Measurements from ENCODE around the gene OBSL1.
A peak's percentile ranks its signal among the peaks of the same experiment; 100 is the strongest.

Gene OBSL1

GRCh38 chr2:219549619-219550018 lies 21.7 kb downstream of the OBSL1 start:
- Mint-ChIP-seq H3K4me1 (peaks cover 20% of the 10 kb centered on the region), H3K27ac (no peak overlapping the region), H3K9me3 (no peaks in the 10 kb centered on the region), H3K4me3 (no peak overlapping the region), H3K27me3 (peaks cover 68% of the 10 kb centered on the region)
- DNase-seq (no peak), ATAC-seq (no peak)

DNA sequence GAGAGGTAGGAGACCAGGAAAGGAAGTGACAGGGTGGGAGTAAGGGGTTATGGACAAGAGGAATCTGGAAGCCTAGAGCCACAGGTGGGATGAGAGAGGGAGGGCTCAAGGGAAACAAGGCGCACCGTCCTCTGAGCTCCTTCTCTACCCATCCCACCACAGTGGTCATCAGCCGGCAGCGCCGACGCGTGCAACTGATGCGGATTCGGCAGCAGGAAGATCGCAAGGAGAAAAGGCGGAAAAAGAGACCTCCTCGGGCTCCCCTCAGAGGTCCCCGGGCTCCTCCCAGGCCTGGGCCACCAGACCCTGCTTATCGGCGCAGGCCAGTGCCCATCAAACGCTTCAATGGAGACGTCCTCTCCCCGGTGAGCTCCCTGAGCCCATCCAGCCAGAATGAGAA lies 22.3 kb downstream of the OBSL1 start:
- ATAC-seq = no peak
- no peaks in the 10 kb centered on the region for H3K9me3 Mint-ChIP-seq
- no peak overlapping the region for H3K4me3 Mint-ChIP-seq
- peaks cover 68% of the 10 kb centered on the region for H3K27me3 Mint-ChIP-seq
- no peak for DNase-seq
- H3K27ac Mint-ChIP-seq = no peak overlapping the region
- peaks cover 26% of the 10 kb centered on the region for H3K4me1 Mint-ChIP-seq

DNA sequence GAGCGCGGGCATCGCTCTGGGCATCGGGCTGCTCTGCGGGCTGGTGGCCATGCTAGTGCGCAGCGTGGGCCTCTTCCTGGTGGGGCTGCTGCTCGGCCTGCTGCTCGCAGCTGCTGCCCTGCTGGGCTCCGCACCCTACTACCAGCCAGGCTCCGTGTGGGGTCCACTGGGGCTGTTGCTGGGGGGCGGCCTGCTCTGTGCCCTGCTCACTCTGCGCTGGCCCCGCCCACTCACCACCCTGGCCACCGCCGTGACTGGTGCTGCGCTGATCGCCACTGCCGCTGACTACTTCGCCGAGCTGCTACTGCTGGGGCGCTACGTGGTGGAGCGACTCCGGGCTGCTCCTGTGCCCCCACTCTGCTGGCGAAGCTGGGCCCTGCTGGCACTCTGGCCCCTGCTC lies 23.7 kb downstream of the OBSL1 start:
- DNase-seq = no peak
- ATAC-seq = no peak
- Mint-ChIP-seq H3K9me3 (no peaks in the 10 kb centered on the region), H3K4me3 (no peak overlapping the region), H3K4me1 (peaks cover 26% of the 10 kb centered on the region), H3K27me3 (peaks cover 57% of the 10 kb centered on the region), H3K27ac (peak overlapping the region in 1 of 2 donors; percentile 46)

DNA sequence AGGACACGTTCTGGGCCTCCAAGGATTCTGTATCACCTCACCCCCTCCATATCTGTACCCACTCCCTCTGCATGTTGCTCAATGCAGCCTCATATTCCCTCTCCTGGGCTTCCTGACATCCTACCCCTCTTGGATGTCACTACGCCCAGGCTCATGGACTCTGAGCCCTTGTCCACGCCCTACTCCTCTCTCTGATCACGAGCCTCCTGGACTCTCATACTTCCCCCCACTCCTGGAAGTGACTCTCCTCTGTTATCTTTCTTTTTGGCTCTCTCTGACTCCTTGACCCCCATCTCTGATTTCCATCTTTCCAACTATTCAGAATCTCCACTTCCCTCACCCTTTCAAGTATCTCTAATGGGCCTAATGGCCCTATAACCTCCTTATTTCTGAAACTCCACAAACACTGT lies 25.4 kb downstream of the OBSL1 start:
- Mint-ChIP-seq H3K4me3 (no peak overlapping the region), H3K27ac (no peak overlapping the region), H3K4me1 (peaks cover 28% of the 10 kb centered on the region), H3K9me3 (no peaks in the 10 kb centered on the region), H3K27me3 (peaks cover 44% of the 10 kb centered on the region)
- DNase-seq (no peak), ATAC-seq (no peak)

- no peak overlapping the region for H3K4me3 Mint-ChIP-seq
These were observed 25.9 kb downstream of the OBSL1 start for GRCh38 chr2:219545295-219545942.

DNA sequence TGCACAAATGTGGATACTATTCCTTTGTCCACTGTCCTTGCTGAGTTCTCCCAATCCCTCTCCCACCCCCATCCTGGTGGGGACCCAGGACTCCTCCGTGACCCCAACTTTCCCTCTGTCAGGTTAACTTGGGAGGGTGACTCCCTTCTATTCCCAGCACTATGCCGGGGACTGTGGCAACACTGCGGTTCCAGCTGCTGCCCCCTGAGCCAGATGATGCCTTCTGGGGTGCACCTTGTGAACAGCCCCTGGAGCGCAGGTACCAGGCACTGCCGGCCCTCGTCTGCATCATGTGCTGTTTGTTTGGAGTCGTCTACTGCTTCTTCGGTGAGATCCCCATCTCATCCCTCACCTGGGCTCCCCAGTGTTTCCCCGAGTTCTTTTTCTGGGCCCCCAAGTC lies 26.8 kb downstream of the OBSL1 start:
- Mint-ChIP-seq H3K27me3 (peaks cover 35% of the 10 kb centered on the region), H3K9me3 (no peaks in the 10 kb centered on the region), H3K27ac (no peak overlapping the region), H3K4me3 (peak overlapping the region; percentile 79 to 93), H3K4me1 (peaks cover 25% of the 10 kb centered on the region)
- ATAC-seq (no peak), DNase-seq (no peak)

More at GRCh38 chr2:219545295-219545942, 25.9 kb downstream of the OBSL1 start:
- peaks cover 39% of the 10 kb centered on the region for H3K27me3 Mint-ChIP-seq
- ATAC-seq = no peak
- no peaks in the 10 kb centered on the region for H3K9me3 Mint-ChIP-seq
- no peak for DNase-seq
- H3K4me1 Mint-ChIP-seq = peaks cover 25% of the 10 kb centered on the region
- H3K27ac Mint-ChIP-seq = no peak overlapping the region

GRCh38 chr2:219543596-219544358 lies 27.6 kb downstream of the OBSL1 start, which contains the start of the genes CHPF and TMEM198:
Gene CHPF, minus strand, starts transcription at chr2:219543809. Its CDS starts 271 bp downstream, at chr2:219543538.
Gene TMEM198, plus strand, starts transcription at chr2:219544028. Its CDS starts 700 bp downstream, at chr2:219544728.
- H3K4me3 Mint-ChIP-seq = peak within 1 kb of the TSS; percentile 89 to 93
- H3K4me1 Mint-ChIP-seq = peaks cover 25% of the 10 kb centered on the region
- H3K27ac Mint-ChIP-seq = peak within 1 kb of the TSS; percentile 67 to 77
- ATAC-seq = peak; percentile 82
- no peaks in the 10 kb centered on the region for H3K9me3 Mint-ChIP-seq
- peaks cover 30% of the 10 kb centered on the region for H3K27me3 Mint-ChIP-seq
- DNase-seq = peak; percentile 94 to 98

DNA sequence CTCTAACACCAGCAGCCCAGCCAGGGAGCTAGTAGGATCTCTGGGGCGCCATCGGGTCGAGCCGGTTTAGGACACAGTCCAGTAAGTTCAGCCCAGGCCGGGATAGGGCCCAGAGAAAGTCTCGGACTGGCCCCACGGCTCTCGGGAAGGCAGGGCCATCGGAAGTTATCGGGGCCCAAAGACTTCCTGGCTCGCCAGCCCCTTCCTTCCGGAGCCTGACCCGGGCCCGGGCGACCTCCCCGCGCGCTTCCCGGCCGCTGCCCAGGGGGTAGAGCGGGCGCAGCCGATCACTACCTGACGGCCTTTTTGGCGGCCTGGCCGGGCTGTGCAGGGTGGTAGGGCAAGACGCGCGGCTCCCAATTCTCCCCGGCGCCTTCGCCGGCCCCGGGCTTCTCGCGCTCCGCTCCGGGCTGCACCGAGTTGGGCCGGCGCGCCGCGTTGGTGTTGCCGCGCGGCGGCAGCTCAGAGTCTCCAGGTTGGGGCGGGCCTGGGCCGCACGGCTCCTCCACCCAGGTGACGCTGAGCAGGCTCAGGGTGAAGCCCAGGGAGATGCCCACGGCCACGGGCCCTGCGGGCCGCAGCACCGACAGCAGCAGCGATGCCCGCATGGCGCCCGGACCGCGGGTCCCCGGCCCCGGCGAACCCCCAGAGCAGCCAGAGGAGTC lies 28.3 kb downstream of the OBSL1 start:
- DNase-seq (no peak), ATAC-seq (peak; percentile 70)
- Mint-ChIP-seq H3K4me3 (peak overlapping the region; percentile 89 to 93), H3K27me3 (peaks cover 23% of the 10 kb centered on the region), H3K27ac (peak overlapping the region; percentile 67 to 77), H3K9me3 (no peaks in the 10 kb centered on the region), H3K4me1 (peaks cover 25% of the 10 kb centered on the region)

DNA sequence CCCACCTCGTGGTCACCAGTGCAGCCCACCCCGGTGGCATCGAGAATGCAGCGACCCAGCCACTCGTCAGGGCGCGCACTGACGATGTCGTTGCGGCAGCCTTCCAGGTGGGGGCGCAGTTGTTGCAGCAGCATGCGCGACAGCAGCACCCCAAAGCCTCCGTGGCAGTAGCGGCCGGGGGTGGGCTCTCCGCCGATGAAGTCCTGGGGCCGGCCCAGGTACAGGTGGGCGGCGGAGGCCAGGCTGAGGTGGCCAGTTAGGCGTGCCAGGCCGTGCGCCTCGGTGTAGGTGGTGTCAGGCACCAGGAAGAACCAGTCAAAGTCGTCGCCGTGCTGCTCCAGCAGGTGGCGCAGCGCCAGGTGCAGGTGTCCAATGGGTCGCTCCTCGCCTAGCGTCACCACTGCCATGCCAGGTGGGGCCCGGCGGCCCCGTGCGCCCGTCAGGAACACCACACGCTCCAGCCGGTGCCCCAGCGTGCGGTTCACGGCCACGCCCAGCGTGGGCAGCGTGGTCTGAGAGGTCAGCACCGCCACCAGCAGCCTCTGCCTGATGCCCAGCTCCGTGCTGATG lies 29.6 kb downstream of the OBSL1 start:
- DNase-seq (peak; percentile 91 to 93), ATAC-seq (peak; percentile 58)
- Mint-ChIP-seq H3K4me1 (peaks cover 25% of the 10 kb centered on the region), H3K9me3 (no peaks in the 10 kb centered on the region), H3K27me3 (peaks cover 21% of the 10 kb centered on the region), H3K27ac (no peak overlapping the region), H3K4me3 (peak overlapping the region; percentile 89 to 93)

- Mint-ChIP-seq H3K9me3 (no peaks in the 10 kb centered on the region), H3K27me3 (peaks cover 15% of the 10 kb centered on the region), H3K4me1 (peaks cover 25% of the 10 kb centered on the region), H3K27ac (no peak overlapping the region), H3K4me3 (no peak overlapping the region)
- DNase-seq (no peak), ATAC-seq (no peak)
These were observed 30.4 kb downstream of the OBSL1 start for GRCh38 chr2:219540784-219541504.

DNA sequence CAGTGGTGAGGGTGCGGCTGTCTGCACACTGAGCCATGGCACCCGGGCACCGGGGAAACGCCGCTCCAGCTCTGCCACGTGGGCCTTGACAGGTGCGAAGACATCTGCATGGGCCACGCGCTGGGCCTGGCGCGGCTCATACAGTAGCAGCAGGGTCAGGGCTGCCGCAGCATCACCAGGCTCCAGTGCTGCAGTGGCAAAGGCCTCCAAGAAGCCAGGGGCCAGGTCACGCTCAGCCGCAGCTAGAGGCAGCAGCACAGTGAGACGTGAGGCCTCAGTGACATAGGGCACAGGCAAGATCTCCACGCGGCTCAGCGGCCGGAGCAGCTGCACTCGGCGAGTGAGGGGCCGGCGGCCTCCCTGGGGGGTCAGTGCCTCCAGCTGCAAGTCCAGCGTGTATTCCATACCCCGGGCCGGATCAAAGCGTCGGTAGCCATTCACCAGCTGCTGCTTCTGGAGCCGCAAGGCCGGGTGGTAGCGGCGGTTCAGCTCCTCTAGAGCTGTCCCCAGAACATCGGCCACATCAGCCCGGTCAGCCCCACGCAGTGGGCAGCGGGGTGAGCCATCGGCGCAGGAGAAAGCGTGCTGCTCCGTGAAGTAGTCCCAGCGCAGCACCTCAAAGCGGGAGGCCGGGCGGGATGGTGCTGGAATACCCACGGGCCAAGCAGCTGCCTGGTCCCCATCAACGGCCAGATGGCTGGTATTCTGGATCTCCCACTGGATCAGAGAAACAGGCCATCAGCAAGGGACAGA lies 31.2 kb downstream of the OBSL1 start:
- H3K4me3 Mint-ChIP-seq = no peak overlapping the region
- ATAC-seq = no peak
- peaks cover 25% of the 10 kb centered on the region for H3K4me1 Mint-ChIP-seq

GRCh38 chr2:219538956-219539788 lies 32.2 kb downstream of the OBSL1 start:
- H3K27ac Mint-ChIP-seq = no peak overlapping the region
- H3K4me1 Mint-ChIP-seq = peaks cover 16% of the 10 kb centered on the region
- H3K4me3 Mint-ChIP-seq = no peak overlapping the region
- no peaks in the 10 kb centered on the region for H3K9me3 Mint-ChIP-seq
- ATAC-seq (no peak), DNase-seq (no peak)
- H3K27me3 Mint-ChIP-seq = peaks cover 2% of the 10 kb centered on the region

More for the DNA sequence above, 31.2 kb downstream of the OBSL1 start:
- no peak for DNase-seq
- H3K9me3 Mint-ChIP-seq = no peaks in the 10 kb centered on the region
- H3K27ac Mint-ChIP-seq = no peak overlapping the region
- peaks cover 11% of the 10 kb centered on the region for H3K27me3 Mint-ChIP-seq

- Mint-ChIP-seq H3K27me3 (no peaks in the 10 kb centered on the region), H3K4me3 (no peak overlapping the region), H3K27ac (no peak overlapping the region), H3K4me1 (peaks cover 15% of the 10 kb centered on the region), H3K9me3 (no peaks in the 10 kb centered on the region)
- ATAC-seq (no peak), DNase-seq (no peak)
These were observed 32.8 kb downstream of the OBSL1 start for GRCh38 chr2:219538504-219538951.
